NOMO-1 treated with DMSO at 0.1 percent for 48 hours (cell line): ENCODE data around the gene CEP164.
"Not testable (repeated sequence)": the region's sequence is repeated elsewhere in the genome, so short reads cannot be mapped to it uniquely, and the experiment has no call there.

Experiments
- DNase-seq: peaks from one replicate; lab custom pipeline; 2025; ENCODE audit not compliant: unreplicated experiment; lab: John Stamatoyannopoulos, UW

The CEP164 gene

GRCh38 chr11:117437041-117437790 is 109.6 kb downstream of the CEP164 start:
- DNase-seq: no peak

DNA sequence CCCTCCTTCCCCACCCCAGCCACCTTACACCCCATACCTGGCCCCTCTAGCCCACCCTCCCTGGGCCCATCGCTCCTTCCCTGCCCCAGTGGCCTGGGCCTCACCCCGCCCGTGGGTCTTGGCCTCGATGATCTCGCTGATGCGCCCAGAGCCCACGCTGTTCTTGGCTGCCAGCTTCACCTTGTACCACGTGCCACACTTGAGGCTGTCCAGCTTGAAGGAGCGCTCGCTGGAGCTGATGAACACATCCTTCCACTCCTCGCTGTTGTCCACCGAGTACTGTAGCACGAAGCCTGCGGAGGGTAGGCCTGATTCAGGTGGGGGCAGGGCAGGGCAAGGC is 110.1 kb downstream of the CEP164 start:
- DNase-seq: no peak

- DNase-seq: no peak
These were observed 110.8 kb downstream of the CEP164 start for GRCh38 chr11:117438371-117439000.

DNA sequence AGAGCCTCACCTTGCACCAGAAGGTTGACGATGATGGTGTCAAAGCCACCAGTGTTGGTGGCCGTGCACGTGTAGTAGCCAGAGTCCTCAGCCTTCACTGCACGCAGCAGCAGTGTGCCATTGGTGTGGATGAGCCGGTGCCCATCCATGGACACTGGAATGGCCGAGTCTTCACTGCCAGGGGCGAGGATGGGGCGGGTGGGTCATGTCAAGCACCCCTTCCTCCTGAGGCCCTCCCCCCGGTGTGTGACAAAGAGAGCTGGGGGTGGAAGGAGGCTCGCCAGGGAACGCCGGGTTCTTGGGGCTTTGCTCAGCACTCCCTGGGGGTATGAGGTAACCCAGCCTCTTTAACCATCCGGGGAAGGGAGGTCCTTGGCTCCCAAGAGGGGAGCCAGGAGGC is 111.6 kb downstream of the CEP164 start:
- DNase-seq: no peak

- DNase-seq: no peak
These were observed 112.6 kb downstream of the CEP164 start for GRCh38 chr11:117440258-117440657.

DNA sequence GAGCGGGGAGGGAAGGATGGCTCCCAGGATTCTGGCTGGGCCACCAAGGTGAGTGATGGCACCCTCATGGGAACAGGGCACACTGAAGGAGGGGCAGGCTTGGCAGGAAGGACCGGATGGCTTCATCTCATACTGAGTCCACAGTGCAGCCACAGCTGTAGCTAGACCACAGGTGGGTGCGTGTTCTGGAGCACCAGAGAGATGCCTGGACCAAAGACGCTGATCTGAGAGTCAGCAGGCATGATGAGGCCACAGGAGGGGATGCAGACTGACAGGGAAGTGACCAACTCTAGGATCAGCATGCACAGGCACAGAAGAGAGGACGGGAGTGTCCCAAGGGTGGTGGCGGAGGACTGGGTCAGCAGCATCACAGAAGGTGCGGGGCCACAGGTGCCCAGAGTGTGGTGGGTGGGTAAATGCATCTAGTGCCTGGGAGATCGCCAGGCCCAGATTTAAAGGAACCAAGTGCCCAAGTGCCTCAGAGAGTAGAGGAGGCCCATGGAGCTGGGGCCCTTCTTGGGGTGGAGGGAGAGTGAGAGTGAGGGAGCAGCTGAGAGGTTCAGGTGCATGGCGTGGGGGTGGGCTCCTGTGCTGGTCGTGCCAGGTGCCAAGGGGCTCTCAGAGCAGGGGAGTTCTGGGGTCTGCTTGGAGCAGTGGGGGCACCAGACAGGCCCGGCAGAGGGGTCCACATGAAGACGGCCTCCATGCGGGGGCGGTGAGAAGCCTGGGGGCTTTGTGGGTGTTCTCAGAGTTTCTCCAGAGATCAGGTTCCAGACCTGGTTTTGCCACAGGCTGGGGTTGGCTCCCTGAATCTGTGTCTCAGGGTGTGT is 113.7 kb downstream of the CEP164 start:
- no peak for DNase-seq

GRCh38 chr11:117442049-117442868 is 114.6 kb downstream of the CEP164 start:
- DNase-seq: no peak

GRCh38 chr11:117442869-117443239 is 115.2 kb downstream of the CEP164 start:
- no peak for DNase-seq

DNA sequence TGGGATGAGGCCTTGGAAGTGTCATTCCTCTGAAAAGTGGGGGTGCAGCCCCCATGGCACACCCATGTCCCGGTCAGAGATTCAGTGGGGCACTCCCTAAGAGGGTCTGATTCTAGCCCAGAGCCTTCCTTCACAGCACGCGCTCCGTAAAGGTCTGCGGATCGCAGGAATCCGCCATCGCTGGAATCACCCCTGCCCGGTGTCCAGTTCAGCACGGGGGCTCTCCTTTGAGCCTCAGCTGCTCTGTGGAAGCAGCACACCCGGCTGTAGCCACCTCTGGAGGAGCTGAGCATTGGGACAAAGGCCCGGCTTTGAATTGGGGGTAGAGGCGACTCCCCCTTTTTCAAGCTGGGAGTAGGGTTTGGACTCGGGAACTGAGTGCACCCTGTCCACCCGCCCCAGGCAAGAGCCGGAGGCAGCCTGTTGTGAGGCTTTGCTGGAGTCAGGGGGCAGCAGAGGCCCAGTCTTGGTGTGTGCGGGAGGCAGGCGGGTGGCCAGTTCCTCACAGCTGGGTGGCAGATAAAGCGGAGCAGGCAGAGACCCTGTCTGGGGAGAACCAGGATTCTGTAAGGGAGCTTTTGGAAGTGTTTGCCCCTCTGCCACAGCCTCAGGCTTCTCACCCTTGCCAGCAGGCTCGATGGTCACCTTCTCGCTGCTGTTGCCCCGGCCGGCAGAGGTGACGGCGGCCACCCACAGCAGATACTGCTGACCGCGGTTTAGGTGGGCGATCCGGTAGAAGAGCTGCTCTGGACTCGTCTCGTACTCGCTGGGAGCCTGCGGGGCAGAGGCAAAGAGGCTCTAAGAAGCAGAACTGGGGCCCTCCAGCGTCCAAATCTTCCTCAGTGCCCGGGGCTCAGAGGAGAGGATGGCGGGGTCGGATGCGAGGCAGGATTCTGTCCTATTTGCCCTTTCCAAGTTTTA is 115.9 kb downstream of the CEP164 start:
- DNase-seq: no peak

DNA sequence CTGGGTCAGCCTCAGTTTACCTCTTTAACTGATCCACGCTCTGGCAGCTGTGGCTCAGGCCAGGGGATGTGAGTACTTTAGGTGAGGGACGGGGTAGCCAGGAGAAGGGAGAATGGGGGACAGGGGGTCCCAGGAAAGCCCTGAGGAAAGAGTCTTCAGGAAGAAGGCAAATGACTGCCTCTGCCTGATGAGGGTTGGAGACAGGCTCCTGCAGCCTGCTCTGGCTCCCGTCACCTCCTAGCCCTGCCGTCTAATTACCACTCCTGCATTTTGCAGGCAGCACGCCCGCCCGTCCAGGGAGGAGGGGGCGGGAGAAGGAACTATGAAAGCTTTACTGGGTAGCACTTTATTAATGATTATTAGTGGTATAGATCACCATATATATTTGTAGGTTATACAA is 116.6 kb downstream of the CEP164 start:
- DNase-seq: no peak

- no peak for DNase-seq
These were observed 117.3 kb downstream of the CEP164 start for GRCh38 chr11:117444711-117445658.

GRCh38 chr11:117449111-117449693 is 121.5 kb downstream of the CEP164 start:
- no peak for DNase-seq

DNA sequence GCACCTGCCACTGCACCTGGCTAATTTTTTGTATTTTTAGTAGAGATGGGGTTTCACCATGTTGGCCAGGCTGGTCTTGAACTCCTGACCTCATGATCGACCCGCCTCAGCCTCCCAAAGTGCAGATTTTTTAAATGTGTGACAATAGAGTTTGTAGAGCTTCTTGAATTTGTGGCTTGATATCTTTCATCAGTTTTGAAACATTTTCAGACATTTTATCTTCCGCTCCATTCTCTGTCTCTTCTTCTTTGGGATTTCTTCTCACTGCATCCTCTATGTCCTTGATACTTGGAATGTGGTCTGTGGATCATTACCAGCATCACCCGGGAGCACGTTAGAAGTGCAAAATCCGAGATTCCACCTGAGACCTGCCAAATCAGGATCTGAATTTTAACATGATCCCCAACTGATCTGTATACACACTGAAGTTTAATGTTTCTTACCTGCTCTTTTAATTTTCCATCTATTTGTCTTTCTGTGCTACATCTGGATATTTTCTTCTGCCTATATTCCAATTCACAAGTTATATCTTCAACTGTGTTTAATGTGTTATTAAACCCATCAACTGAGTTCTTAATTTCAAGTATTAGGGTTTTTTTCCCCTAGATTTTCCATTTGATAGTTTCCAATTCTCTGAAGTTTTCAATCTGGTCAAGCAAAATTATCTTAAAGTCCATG is 126.4 kb downstream of the CEP164 start:
- DNase-seq: no peak

DNA sequence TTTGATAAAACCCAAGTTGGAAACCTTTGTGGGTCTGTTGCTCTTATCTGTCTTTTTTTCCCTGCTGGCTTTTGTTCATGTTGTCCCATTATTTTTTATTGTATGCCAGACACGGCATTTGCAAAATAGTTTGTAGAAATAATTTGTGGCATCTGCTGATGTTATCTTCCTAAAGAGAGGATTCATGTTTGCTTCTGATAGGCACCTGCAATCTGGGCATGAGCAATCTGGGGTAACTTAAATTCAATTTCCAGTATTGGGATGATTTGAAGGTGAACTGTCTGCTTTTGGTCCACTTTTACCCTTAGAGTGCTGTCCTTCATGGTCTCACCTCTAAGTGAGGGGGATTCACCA is 126.9 kb downstream of the CEP164 start:
- no peak for DNase-seq

- DNase-seq: no peak
These were observed 128.5 kb downstream of the CEP164 start for GRCh38 chr11:117456027-117456720.

- DNase-seq: not testable (repeated sequence)
These were observed 129.0 kb downstream of the CEP164 start for GRCh38 chr11:117456721-117457029.

DNA sequence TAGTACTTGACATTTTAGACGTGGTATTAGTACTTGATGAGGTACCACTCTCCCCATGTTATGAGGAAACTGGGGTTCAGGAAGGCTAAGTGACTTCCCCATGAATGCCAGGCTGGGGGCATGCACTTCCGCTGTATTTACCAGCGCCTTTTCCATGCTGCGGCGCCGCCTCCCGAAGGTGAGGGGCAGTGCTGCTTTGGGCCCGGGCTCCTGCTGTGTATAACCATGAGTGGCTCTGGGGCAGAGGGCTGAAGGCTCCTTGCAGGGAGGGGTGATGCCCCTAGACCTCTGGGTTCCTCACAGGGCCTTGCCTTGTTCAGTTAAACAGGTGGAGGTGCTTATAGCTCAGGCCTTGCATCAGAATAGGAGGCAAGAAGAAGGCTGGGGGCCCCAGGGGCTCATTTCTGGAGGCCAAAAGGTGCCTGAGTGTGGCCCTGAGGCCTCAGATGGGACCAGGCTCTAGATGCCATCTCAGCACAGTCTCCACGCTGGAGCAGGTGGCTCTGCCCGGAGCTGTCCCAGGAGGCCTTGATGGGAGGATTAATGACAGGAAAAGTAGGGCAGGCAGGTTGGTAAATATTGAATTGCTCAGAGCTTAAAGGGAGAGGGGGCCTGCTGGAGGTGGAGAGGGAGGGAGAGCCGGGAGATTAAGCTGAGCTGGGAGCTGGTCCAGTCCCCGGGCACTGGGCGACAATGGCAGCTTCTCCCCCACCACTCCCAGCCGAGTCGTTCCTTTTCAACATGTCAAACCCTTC is 129.6 kb downstream of the CEP164 start:
- no peak for DNase-seq
